GM23338 (cell line): Measurements from ENCODE around the gene ILKAP. TPM values are rescaled to one million over a fixed set of nuclear protein-coding genes. Genes with fewer than 3 reads are reported as not detected.

Source experiments
- ATAC-seq: fragments of 200-7000 bp; cut with Tn5 transposase; 3 replicates; pipeline ENCODE4 v1.9.1; 2020
- DNase-seq: peaks from one replicate; pipeline ENCODE4 v3.0.0-alpha.2; 2015; ENCODE audit warnings: low spot score
- H2AFZ ChIP-seq: fragments of 200-600 bp; sonication (generic); 2 replicates; pipeline ENCODE4 v1.8.0; 2016; ENCODE audit warnings: antibody characterized with exemption, mild to moderate bottlenecking, moderate library complexity
- H3F3A ChIP-seq: fragments of 200-600 bp; sonication (generic); replicated peaks from 2 replicates; pipeline ENCODE4 v1.8.0; 2017; ENCODE audit warnings: antibody characterized with exemption, mixed run types, low read depth
- H3K27ac ChIP-seq: fragments of 200-600 bp; sonication (generic); 2 replicates; pipeline ENCODE4 v1.6.1; 2016; ENCODE audit warnings: low read depth
- H3K27me3 ChIP-seq: fragments of 200-600 bp; sonication (generic); 2 replicates; pipeline ENCODE4 v1.8.0; 2016; ENCODE audit warnings: mild to moderate bottlenecking, mixed run types, moderate library complexity; ENCODE audit not compliant: insufficient read depth
- H3K36me3 ChIP-seq: fragments of 200-600 bp; sonication (generic); 2 replicates; pipeline ENCODE4 v1.8.0; 2016; ENCODE audit warnings: mild to moderate bottlenecking; ENCODE audit not compliant: insufficient read depth
- H3K4me1 ChIP-seq: fragments of 200-600 bp; sonication (generic); 2 replicates; pipeline ENCODE4 v1.8.0; 2016; ENCODE audit warnings: mild to moderate bottlenecking, moderate library complexity; ENCODE audit not compliant: insufficient read depth
- H3K4me2 ChIP-seq: fragments of 200-600 bp; sonication (generic); 2 replicates; pipeline ENCODE4 v1.7.1; 2017; ENCODE audit warnings: mixed run types
- H3K4me3 ChIP-seq: fragments of 200-600 bp; sonication (generic); 2 replicates; pipeline ENCODE4 v1.6.1; 2016; ENCODE audit warnings: mixed run types
- H3K79me2 ChIP-seq: fragments of 200-600 bp; sonication (generic); replicated peaks from 2 replicates; pipeline ENCODE4 v1.8.0; 2017; ENCODE audit warnings: mild to moderate bottlenecking; ENCODE audit not compliant: insufficient read depth
- H3K9me2 ChIP-seq: fragments of 200-600 bp; sonication (generic); 2 replicates; pipeline ENCODE4 v1.8.0; 2017; ENCODE audit not compliant: insufficient read depth
- H4K20me1 ChIP-seq: fragments of 200-600 bp; sonication (generic); replicated peaks from 2 replicates; pipeline ENCODE4 v1.8.0; 2017; ENCODE audit warnings: mild to moderate bottlenecking; ENCODE audit not compliant: insufficient read depth
- H3K27ac Mint-ChIP-seq: 2 replicates; pipeline ENCODE4 v1.8.0; 2020; ENCODE audit warnings: inconsistent platforms, mild to moderate bottlenecking, moderate library complexity, mixed read lengths
- H3K27me3 Mint-ChIP-seq: 3 replicates; pipeline ENCODE4 v1.8.0; 2022; ENCODE audit warnings: low read depth, mild to moderate bottlenecking, moderate library complexity, mixed read lengths, inconsistent platforms; ENCODE audit not compliant: insufficient read depth, poor library complexity
- H3K36me3 Mint-ChIP-seq: 3 replicates; pipeline ENCODE4 v1.8.0; 2021; ENCODE audit warnings: low read depth, mild to moderate bottlenecking, inconsistent platforms, moderate library complexity, mixed read lengths
- H3K4me1 Mint-ChIP-seq: 3 replicates; pipeline ENCODE4 v1.8.0; 2020; ENCODE audit warnings: mild to moderate bottlenecking, inconsistent platforms, mixed read lengths
- H3K4me3 Mint-ChIP-seq: 3 replicates; pipeline ENCODE4 v1.8.0; 2021; ENCODE audit warnings: moderate library complexity, mild to moderate bottlenecking, inconsistent platforms, mixed read lengths
- H3K9me3 Mint-ChIP-seq: 3 replicates; pipeline ENCODE4 v1.8.0; 2020; ENCODE audit warnings: moderate library complexity, mild to moderate bottlenecking, inconsistent platforms, mixed read lengths
- CREB1 ChIP-seq: fragments of 250-450 bp; sonication (Bioruptor Pico); IDR thresholded peaks from 2 replicates; pipeline ENCODE4 v1.5.0; 2020; ENCODE audit warnings: low read depth, mild to moderate bottlenecking, moderate library complexity
- EZH2 ChIP-seq: fragments of 200-600 bp; sonication (generic); IDR thresholded peaks from one replicate; pipeline ENCODE4 v1.8.0; 2017; ENCODE audit warnings: antibody characterized with exemption, mild to moderate bottlenecking, low read depth; ENCODE audit not compliant: unreplicated experiment
- EZH2phosphoT487 ChIP-seq: fragments of 200-600 bp; sonication (generic); IDR thresholded peaks from one replicate; pipeline ENCODE4 v1.8.1; 2018; ENCODE audit warnings: antibody characterized with exemption; ENCODE audit not compliant: unreplicated experiment
- JUNB ChIP-seq: IDR thresholded peaks from one replicate; pipeline ENCODE4 v1.6.1; 2016; ENCODE audit warnings: antibody characterized with exemption; ENCODE audit not compliant: unreplicated experiment
- NANOG ChIP-seq: IDR thresholded peaks from 2 replicates; pipeline ENCODE4 v1.6.1; 2016; ENCODE audit warnings: antibody characterized with exemption, borderline replicate concordance
- POLR2AphosphoS5 ChIP-seq: IDR thresholded peaks from 2 replicates; pipeline ENCODE4 v1.6.1; 2016; ENCODE audit warnings: antibody characterized with exemption, low read depth
- STAT1 ChIP-seq: IDR thresholded peaks from one replicate; pipeline ENCODE4 v1.6.1; 2016; ENCODE audit warnings: antibody characterized with exemption; ENCODE audit not compliant: unreplicated experiment
- ZNF331 ChIP-seq: fragments of 250-450 bp; sonication (Bioruptor Pico); IDR thresholded peaks from 2 replicates; pipeline ENCODE4 v1.5.0; 2020; ENCODE audit warnings: low read depth, mild to moderate bottlenecking, moderate library complexity
- polyA plus RNA-seq: library from polyadenylated mRNA; unstranded; fragments of >200 nt; fragmentation: Nextera tagmentation; extraction: Ambion mirVana; gene quantifications from 2 replicates; pipeline ENCODE4 v1.2.1, GENCODE V29; 2016
- total RNA-seq: library from RNA; depleted of rRNA; stranded (reverse); fragments of >200 nt; shearing (Covaris generic); gene quantifications from 2 replicates; pipeline ENCODE4 v1.2.3, GENCODE V29; 2014
- TF ChIP-seq, protein P1 (sequence below), 2 experiments: fragments of 200-600 bp in 1 of 2; sonication (generic) in 1 of 2; conservative IDR thresholded peaks; 2 replicates each; pipeline versions ENCODE4 v1.5.1 to v1.6.1; 2016 to 2017; ENCODE audit warnings: antibody characterized with exemption in 2 of 2, low read depth in 2 of 2, mild to moderate bottlenecking in 2 of 2, moderate library complexity in 1 of 2
- TF ChIP-seq, protein P2 (sequence below): fragments of 250-450 bp; sonication (Bioruptor Pico); IDR thresholded peaks from 2 replicates; pipeline ENCODE4 v1.5.0; 2020; ENCODE audit warnings: mild to moderate bottlenecking, moderate library complexity
- TF ChIP-seq, protein P3 (sequence below): IDR thresholded peaks from 2 replicates; pipeline ENCODE4 v1.6.1; 2016; ENCODE audit warnings: antibody characterized with exemption

Gene ILKAP
- total and polyA plus RNA-seq, 2 experiments from 2014 or later: 17.0 to 35.9 TPM

DNA sequence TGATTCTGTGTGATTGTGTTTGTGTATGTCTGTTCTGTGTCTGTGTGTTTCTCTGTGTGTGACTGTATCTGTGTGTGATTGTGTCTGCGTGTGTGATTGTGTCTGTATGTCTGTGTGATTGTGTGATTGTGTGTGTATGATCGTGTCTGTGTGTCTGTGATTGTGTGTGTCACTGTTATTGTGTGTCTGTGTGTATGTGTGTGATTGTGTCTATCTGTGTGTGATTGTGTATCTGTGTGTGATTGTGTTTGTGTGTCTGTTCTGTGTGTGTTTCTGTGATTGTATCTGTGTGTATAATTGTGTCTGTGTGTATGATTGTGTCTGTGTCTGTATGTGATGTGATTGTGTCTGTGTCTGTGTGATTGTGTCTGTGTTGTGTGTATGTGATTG, 76.7 kb downstream of the ILKAP start (continued):
- no peak for TF ChIP-seq NANOG
- no peak for TF ChIP-seq EZH2phosphoT487
- TF ChIP-seq, protein P1, sequence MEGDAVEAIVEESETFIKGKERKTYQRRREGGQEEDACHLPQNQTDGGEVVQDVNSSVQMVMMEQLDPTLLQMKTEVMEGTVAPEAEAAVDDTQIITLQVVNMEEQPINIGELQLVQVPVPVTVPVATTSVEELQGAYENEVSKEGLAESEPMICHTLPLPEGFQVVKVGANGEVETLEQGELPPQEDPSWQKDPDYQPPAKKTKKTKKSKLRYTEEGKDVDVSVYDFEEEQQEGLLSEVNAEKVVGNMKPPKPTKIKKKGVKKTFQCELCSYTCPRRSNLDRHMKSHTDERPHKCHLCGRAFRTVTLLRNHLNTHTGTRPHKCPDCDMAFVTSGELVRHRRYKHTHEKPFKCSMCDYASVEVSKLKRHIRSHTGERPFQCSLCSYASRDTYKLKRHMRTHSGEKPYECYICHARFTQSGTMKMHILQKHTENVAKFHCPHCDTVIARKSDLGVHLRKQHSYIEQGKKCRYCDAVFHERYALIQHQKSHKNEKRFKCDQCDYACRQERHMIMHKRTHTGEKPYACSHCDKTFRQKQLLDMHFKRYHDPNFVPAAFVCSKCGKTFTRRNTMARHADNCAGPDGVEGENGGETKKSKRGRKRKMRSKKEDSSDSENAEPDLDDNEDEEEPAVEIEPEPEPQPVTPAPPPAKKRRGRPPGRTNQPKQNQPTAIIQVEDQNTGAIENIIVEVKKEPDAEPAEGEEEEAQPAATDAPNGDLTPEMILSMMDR (conservative IDR thresholded peaks at IDR 0.05; ENCODE audit: low read depth in 2 of 2): no peak
- no peak for TF ChIP-seq CREB1 (CRISPR knock-in tag)
- no peak for TF ChIP-seq STAT1
- TF ChIP-seq ZNF331 (CRISPR knock-in tag): no peak
- TF ChIP-seq EZH2: no peak
- TF ChIP-seq JUNB: no peak
- no peak for TF ChIP-seq POLR2AphosphoS5

GRCh38 chr2:238126338-238126737, 77.2 kb downstream of the ILKAP start:
- Histone ChIP-seq H3K27me3 (no peaks in the 10 kb centered on the region), H2AFZ (no peak overlapping the region), H3K27ac (no peak overlapping the region), H4K20me1 (no peaks in the 10 kb centered on the region), H3K4me3 (no peak overlapping the region), H3K4me1 (no peaks in the 10 kb centered on the region), H3K79me2 (no peaks in the 10 kb centered on the region), H3K36me3 (no peaks in the 10 kb centered on the region), H3K9me2 (no peaks in the 10 kb centered on the region), H3K4me2 (no peak overlapping the region), H3F3A (peaks cover 9% of the 10 kb centered on the region; the same call in 1 of the 2 replicates)
- no peak for ATAC-seq
- no peaks in the 10 kb centered on the region for H3K36me3 Mint-ChIP-seq
- no peak overlapping the region for H3K27ac Mint-ChIP-seq
- no peaks in the 10 kb centered on the region for H3K9me3 Mint-ChIP-seq
- peaks cover 4% of the 10 kb centered on the region for H3K27me3 Mint-ChIP-seq
- no peaks in the 10 kb centered on the region for H3K4me1 Mint-ChIP-seq
- H3K4me3 Mint-ChIP-seq: no peak overlapping the region
- no peak for TF ChIP-seq POLR2AphosphoS5
- no peak for DNase-seq

DNA sequence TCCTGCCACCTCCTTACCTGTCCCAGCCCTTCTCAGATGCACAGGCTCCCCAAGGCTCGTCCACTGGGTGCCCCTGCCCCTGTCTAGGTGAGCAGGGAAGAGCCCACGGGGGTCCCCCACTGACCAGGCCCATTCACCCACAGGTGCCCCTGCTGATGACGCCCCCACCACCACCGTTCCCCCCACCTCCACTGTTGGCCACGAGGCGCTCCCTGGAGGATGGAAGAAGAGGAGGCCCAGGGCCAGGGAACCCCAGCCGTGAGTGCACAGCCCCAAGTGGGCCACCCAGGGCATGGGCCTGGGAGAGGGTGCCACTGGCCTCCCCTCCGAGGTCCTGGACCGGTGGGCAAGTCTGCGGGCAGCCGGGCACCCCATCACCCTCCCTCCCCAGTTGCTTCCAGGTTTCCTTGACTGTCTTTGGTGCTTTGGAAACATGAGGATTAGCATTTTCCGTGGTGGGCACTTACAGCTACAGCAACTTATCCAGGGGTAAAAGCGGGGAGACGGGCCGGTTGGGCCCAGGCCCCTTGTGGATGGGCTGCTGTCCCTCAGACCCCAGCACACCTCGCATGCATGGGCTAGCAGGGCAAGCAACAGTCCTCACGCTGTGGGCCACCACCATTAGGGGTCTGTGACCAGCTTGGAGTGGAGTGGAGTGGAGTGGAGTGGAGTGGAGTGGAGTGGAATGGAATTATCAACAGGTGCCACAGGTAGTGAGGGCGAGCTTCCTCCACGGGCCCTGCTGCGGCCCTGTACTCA, 78.2 kb downstream of the ILKAP start:
- no peak overlapping the region for H3K4me2 ChIP-seq
- H3K36me3 ChIP-seq: no peaks in the 10 kb centered on the region
- ATAC-seq (no peak), DNase-seq (no peak)
- H3K79me2 ChIP-seq: no peaks in the 10 kb centered on the region
- Mint-ChIP-seq H3K4me3 (no peak overlapping the region), H3K27me3 (peaks cover 4% of the 10 kb centered on the region), H3K9me3 (no peaks in the 10 kb centered on the region), H3K4me1 (no peaks in the 10 kb centered on the region), H3K36me3 (no peaks in the 10 kb centered on the region), H3K27ac (no peak overlapping the region)
- no peaks in the 10 kb centered on the region for H3K4me1 ChIP-seq
- no peaks in the 10 kb centered on the region for H3K27me3 ChIP-seq
- no peaks in the 10 kb centered on the region for H4K20me1 ChIP-seq
- H2AFZ ChIP-seq: no peak overlapping the region
- H3F3A ChIP-seq: peaks cover 9% of the 10 kb centered on the region; the same call in 1 of the 2 replicates
- H3K9me2 ChIP-seq: no peaks in the 10 kb centered on the region
- H3K4me3 ChIP-seq: no peak overlapping the region
- H3K27ac ChIP-seq: no peak overlapping the region
- TF ChIP-seq EZH2phosphoT487: no peak
- TF ChIP-seq JUNB: no peak
- TF ChIP-seq, protein P2, sequence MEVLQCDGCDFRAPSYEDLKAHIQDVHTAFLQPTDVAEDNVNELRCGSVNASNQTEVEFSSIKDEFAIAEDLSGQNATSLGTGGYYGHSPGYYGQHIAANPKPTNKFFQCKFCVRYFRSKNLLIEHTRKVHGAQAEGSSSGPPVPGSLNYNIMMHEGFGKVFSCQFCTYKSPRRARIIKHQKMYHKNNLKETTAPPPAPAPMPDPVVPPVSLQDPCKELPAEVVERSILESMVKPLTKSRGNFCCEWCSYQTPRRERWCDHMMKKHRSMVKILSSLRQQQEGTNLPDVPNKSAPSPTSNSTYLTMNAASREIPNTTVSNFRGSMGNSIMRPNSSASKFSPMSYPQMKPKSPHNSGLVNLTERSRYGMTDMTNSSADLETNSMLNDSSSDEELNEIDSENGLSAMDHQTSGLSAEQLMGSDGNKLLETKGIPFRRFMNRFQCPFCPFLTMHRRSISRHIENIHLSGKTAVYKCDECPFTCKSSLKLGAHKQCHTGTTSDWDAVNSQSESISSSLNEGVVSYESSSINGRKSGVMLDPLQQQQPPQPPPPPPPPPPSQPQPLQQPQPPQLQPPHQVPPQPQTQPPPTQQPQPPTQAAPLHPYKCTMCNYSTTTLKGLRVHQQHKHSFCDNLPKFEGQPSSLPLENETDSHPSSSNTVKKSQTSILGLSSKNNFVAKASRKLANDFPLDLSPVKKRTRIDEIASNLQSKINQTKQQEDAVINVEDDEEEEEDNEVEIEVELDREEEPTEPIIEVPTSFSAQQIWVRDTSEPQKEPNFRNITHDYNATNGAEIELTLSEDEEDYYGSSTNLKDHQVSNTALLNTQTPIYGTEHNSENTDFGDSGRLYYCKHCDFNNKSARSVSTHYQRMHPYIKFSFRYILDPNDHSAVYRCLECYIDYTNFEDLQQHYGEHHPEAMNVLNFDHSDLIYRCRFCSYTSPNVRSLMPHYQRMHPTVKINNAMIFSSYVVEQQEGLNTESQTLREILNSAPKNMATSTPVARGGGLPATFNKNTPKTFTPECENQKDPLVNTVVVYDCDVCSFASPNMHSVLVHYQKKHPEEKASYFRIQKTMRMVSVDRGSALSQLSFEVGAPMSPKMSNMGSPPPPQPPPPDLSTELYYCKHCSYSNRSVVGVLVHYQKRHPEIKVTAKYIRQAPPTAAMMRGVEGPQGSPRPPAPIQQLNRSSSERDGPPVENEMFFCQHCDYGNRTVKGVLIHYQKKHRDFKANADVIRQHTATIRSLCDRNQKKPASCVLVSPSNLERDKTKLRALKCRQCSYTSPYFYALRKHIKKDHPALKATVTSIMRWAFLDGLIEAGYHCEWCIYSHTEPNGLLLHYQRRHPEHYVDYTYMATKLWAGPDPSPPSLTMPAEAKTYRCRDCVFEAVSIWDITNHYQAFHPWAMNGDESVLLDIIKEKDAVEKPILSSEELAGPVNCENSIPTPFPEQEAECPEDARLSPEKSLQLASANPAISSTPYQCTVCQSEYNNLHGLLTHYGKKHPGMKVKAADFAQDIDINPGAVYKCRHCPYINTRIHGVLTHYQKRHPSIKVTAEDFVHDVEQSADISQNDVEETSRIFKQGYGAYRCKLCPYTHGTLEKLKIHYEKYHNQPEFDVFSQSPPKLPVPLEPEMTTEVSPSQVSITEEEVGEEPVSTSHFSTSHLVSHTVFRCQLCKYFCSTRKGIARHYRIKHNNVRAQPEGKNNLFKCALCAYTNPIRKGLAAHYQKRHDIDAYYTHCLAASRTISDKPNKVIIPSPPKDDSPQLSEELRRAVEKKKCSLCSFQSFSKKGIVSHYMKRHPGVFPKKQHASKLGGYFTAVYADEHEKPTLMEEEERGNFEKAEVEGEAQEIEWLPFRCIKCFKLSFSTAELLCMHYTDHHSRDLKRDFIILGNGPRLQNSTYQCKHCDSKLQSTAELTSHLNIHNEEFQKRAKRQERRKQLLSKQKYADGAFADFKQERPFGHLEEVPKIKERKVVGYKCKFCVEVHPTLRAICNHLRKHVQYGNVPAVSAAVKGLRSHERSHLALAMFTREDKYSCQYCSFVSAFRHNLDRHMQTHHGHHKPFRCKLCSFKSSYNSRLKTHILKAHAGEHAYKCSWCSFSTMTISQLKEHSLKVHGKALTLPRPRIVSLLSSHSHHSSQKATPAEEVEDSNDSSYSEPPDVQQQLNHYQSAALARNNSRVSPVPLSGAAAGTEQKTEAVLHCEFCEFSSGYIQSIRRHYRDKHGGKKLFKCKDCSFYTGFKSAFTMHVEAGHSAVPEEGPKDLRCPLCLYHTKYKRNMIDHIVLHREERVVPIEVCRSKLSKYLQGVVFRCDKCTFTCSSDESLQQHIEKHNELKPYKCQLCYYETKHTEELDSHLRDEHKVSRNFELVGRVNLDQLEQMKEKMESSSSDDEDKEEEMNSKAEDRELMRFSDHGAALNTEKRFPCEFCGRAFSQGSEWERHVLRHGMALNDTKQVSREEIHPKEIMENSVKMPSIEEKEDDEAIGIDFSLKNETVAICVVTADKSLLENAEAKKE (CRISPR knock-in tag): no peak
- TF ChIP-seq EZH2: no peak
- TF ChIP-seq, protein P3, sequence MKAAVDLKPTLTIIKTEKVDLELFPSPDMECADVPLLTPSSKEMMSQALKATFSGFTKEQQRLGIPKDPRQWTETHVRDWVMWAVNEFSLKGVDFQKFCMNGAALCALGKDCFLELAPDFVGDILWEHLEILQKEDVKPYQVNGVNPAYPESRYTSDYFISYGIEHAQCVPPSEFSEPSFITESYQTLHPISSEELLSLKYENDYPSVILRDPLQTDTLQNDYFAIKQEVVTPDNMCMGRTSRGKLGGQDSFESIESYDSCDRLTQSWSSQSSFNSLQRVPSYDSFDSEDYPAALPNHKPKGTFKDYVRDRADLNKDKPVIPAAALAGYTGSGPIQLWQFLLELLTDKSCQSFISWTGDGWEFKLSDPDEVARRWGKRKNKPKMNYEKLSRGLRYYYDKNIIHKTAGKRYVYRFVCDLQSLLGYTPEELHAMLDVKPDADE: no peak
